Limb (tissue), 2 donors: ENCODE results near the gene NOSTRIN.
"Not testable (repeated sequence)": the region's sequence is repeated elsewhere in the genome, so short reads cannot be mapped to it uniquely, and the experiment has no call there.

ENCODE experiments used
- DNase-seq, 2 donors: peaks; one replicate each; pipeline ENCODE4 v3.0.0-alpha.2; 2016; ENCODE audit errors: extremely low spot score in 2 of 2

NOSTRIN gene

GRCh38 chr2:168801961-168802858 is at the start of gene NOSTRIN:
TSS of gene NOSTRIN (plus strand) at chr2:168802637. CDS start at chr2:168802647, 10 bp downstream.
- no peak for DNase-seq

GRCh38 chr2:168753765-168754329 is 48.6 kb upstream of the NOSTRIN start:
- no peak for DNase-seq

GRCh38 chr2:168757223-168757622 is 45.2 kb upstream of the NOSTRIN start:
- no peak for DNase-seq

- peak in 1 of 2 donors; percentile 62 for DNase-seq
These were observed 43.2 kb upstream of the NOSTRIN start for GRCh38 chr2:168758970-168759820.

- DNase-seq: no peak
These were observed 37.0 kb upstream of the NOSTRIN start for GRCh38 chr2:168765401-168765800.

- DNase-seq: no peak
These were observed 35.8 kb upstream of the NOSTRIN start for GRCh38 chr2:168766600-168766999.

- DNase-seq: no peak
These were observed 35.2 kb upstream of the NOSTRIN start for GRCh38 chr2:168767258-168767657.

- DNase-seq: not testable (repeated sequence)
These were observed 34.1 kb upstream of the NOSTRIN start for GRCh38 chr2:168768357-168768756.

- no peak for DNase-seq
These were observed 31.6 kb upstream of the NOSTRIN start for GRCh38 chr2:168770796-168771195.

GRCh38 chr2:168772704-168773103 is 29.7 kb upstream of the NOSTRIN start:
- no peak for DNase-seq

GRCh38 chr2:168773128-168773527 is 29.3 kb upstream of the NOSTRIN start:
- no peak for DNase-seq

GRCh38 chr2:168773719-168774521 is 28.5 kb upstream of the NOSTRIN start:
- DNase-seq: peak in 1 of 2 donors; percentile 41

GRCh38 chr2:168775837-168776236 is 26.6 kb upstream of the NOSTRIN start:
- DNase-seq: no peak

- no peak for DNase-seq
These were observed 21.8 kb upstream of the NOSTRIN start for GRCh38 chr2:168780669-168781071.

GRCh38 chr2:168781191-168781817 is 21.1 kb upstream of the NOSTRIN start:
- DNase-seq: no peak

- DNase-seq: no peak
These were observed 20.2 kb upstream of the NOSTRIN start for GRCh38 chr2:168782271-168782670.

- no peak for DNase-seq
These were observed 17.4 kb upstream of the NOSTRIN start for GRCh38 chr2:168784993-168785392.

- no peak for DNase-seq
These were observed 15.2 kb upstream of the NOSTRIN start for GRCh38 chr2:168787098-168787781.

GRCh38 chr2:168787782-168788376 is 14.6 kb upstream of the NOSTRIN start:
- no peak for DNase-seq

- DNase-seq: no peak
These were observed 12.7 kb upstream of the NOSTRIN start for GRCh38 chr2:168789776-168790175.
